Chondrocyte (in vitro differentiated cells): ENCODE measurements around the gene MTG1. TPM values are rescaled to one million over a fixed set of nuclear protein-coding genes. Genes with fewer than 3 reads are reported as not detected.
"Not testable (repeated sequence)": the region's sequence is repeated elsewhere in the genome, so short reads cannot be mapped to it uniquely, and the experiment has no call there.

ENCODE experiments used
- DNase-seq: peaks from one replicate; pipeline ENCODE4 v3.0.0; 2021; ENCODE audit warnings: mixed read lengths, low spot score
- H3K27ac Mint-ChIP-seq: one replicate; pipeline ENCODE4 v1.8.0; 2021; ENCODE audit warnings: mild to moderate bottlenecking, moderate library complexity, mixed read lengths; ENCODE audit not compliant: unreplicated experiment
- H3K27me3 Mint-ChIP-seq: 2 replicates; pipeline ENCODE4 v1.8.0; 2021; ENCODE audit warnings: low read depth, mixed read lengths
- H3K36me3 Mint-ChIP-seq: 2 replicates; pipeline ENCODE4 v1.8.0; 2021; ENCODE audit warnings: low read depth, mixed read lengths
- H3K4me1 Mint-ChIP-seq: 2 replicates; pipeline ENCODE4 v1.8.0; 2021; ENCODE audit warnings: low read depth, mild to moderate bottlenecking, mixed read lengths
- H3K4me3 Mint-ChIP-seq: one replicate; pipeline ENCODE4 v1.8.0; 2021; ENCODE audit warnings: mild to moderate bottlenecking, moderate library complexity, mixed read lengths; ENCODE audit not compliant: unreplicated experiment
- H3K9me3 Mint-ChIP-seq: 2 replicates; pipeline ENCODE4 v1.8.0; 2021; ENCODE audit warnings: low read depth, mixed read lengths
- total RNA-seq: library from RNA; stranded (reverse); gene quantifications from 3 replicates; pipeline ENCODE4 v1.2.1, GENCODE V29; 2021
- TF ChIP-seq, protein P1 (sequence below): fragments of 200-600 bp; sonication (generic); IDR thresholded peaks from 2 replicates; pipeline ENCODE4 v1.5.0; 2021; ENCODE audit warnings: antibody characterized with exemption, mild to moderate bottlenecking, moderate library complexity

MTG1 gene
- total RNA-seq, 1 donor from 2014 or later: 36.7 TPM

- H3K4me3 Mint-ChIP-seq: no peak overlapping the region
- no peaks in the 10 kb centered on the region for H3K27me3 Mint-ChIP-seq
- DNase-seq: no peak
- H3K27ac Mint-ChIP-seq: peak overlapping the region; percentile 19
- H3K4me1 Mint-ChIP-seq: peaks cover 8% of the 10 kb centered on the region
- H3K36me3 Mint-ChIP-seq: peaks cover 57% of the 10 kb centered on the region
- TF ChIP-seq, protein P1, sequence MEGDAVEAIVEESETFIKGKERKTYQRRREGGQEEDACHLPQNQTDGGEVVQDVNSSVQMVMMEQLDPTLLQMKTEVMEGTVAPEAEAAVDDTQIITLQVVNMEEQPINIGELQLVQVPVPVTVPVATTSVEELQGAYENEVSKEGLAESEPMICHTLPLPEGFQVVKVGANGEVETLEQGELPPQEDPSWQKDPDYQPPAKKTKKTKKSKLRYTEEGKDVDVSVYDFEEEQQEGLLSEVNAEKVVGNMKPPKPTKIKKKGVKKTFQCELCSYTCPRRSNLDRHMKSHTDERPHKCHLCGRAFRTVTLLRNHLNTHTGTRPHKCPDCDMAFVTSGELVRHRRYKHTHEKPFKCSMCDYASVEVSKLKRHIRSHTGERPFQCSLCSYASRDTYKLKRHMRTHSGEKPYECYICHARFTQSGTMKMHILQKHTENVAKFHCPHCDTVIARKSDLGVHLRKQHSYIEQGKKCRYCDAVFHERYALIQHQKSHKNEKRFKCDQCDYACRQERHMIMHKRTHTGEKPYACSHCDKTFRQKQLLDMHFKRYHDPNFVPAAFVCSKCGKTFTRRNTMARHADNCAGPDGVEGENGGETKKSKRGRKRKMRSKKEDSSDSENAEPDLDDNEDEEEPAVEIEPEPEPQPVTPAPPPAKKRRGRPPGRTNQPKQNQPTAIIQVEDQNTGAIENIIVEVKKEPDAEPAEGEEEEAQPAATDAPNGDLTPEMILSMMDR: no peak
- H3K9me3 Mint-ChIP-seq: peaks cover 34% of the 10 kb centered on the region
Observed at GRCh38 chr10:133411523-133412380, 17.8 kb downstream of the MTG1 start.

DNA sequence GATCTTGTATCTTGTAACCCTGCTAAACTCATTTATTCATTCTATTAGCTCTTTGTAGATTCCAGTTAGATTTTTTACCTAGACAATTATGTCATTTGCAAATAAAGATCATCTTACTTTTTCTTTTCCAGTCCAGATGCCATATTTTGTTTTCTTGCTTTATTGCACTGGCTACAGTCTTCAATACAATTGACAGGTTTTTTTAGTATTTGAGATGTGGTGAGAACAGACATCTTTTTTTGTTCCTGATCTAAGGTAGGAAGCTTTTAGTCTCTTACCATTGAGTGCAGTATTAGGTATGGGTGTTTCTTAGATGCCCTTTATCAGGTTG, 18.4 kb downstream of the MTG1 start:
- Mint-ChIP-seq H3K27me3 (no peaks in the 10 kb centered on the region), H3K9me3 (peaks cover 34% of the 10 kb centered on the region), H3K36me3 (peaks cover 51% of the 10 kb centered on the region), H3K4me3 (no peak overlapping the region), H3K27ac (no peak overlapping the region), H3K4me1 (peaks cover 8% of the 10 kb centered on the region)
- no peak for DNase-seq
- TF ChIP-seq, protein P1: no peak

DNA sequence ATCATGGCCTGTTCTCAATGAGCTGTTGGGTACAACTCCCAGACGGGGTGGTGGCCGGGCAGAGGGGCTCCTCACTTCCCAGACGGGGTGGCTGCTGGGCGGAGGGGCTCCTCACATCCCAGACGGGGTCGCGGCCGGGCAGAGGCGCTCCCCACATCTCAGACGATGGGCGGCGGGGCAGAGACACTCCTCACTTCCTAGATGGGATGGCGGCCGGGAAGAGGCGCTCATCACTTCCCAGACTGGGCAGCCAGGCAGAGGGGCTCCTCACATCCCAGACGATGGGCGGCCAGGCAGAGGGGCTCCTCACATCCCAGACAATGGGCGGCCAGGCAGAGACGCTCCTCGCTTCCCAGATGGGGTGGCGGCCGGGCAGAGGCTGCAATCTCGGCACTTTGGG, 20.4 kb downstream of the MTG1 start:
- Mint-ChIP-seq H3K9me3 (peaks cover 21% of the 10 kb centered on the region), H3K36me3 (peaks cover 40% of the 10 kb centered on the region)
- H3K4me3 Mint-ChIP-seq, H3K27me3 Mint-ChIP-seq, H3K27ac Mint-ChIP-seq, H3K4me1 Mint-ChIP-seq, DNase-seq: not testable (repeated sequence)

- peaks cover 8% of the 10 kb centered on the region for H3K4me1 Mint-ChIP-seq
- H3K27me3 Mint-ChIP-seq: no peaks in the 10 kb centered on the region
- no peak for DNase-seq
- TF ChIP-seq, protein P1: no peak
- H3K27ac Mint-ChIP-seq: no peak overlapping the region
- H3K4me3 Mint-ChIP-seq: no peak overlapping the region
- peaks cover 35% of the 10 kb centered on the region for H3K36me3 Mint-ChIP-seq
- peaks cover 20% of the 10 kb centered on the region for H3K9me3 Mint-ChIP-seq
Observed at GRCh38 chr10:133415752-133416151, 21.8 kb downstream of the MTG1 start.

DNA sequence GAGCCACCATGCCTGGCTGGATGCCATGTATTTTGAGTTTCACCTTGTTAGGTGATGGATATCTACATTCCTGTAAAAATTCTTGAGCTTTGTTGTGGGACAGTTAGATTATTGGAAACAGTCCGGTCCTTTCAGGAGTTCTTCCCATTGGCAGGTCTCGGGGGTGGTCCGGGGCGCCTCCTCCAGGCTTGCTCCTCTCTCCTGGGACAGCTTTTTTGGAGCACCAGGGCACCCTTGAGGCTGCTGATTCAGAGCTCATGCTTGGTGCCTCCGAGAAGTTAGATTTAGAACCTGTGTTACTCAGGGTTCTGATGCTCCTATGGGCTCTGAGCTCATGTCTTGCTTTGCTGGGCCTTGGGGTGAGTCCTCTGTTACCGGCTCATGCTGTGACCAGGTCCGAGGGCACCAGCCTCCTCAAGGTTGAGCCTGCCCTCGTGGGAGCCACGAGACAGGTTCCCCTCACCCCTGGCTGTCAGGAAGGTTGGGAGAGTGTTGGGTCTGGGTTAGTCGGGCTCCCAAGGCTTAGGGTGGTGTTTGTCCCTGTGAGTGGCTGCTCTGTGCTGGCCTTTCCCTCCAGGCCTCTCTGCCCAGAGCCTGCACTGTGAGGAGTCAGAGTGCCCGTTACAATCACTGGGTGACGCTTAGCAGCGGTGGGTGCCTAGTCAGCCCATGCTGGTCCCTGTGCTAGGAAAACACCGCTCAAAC, 24.5 kb downstream of the MTG1 start:
- H3K4me3 Mint-ChIP-seq: no peak overlapping the region

More for the DNA sequence above, 24.5 kb downstream of the MTG1 start:
- Mint-ChIP-seq H3K27me3 (no peaks in the 10 kb centered on the region), H3K4me1 (no peaks in the 10 kb centered on the region), H3K9me3 (no peaks in the 10 kb centered on the region), H3K36me3 (peaks cover 14% of the 10 kb centered on the region), H3K27ac (no peak overlapping the region)
- TF ChIP-seq, protein P1: no peak
- no peak for DNase-seq
